Measurements from ENCODE around the gene IGFBP6. TPM values are rescaled to one million over a fixed set of nuclear protein-coding genes. Genes with fewer than 3 reads are reported as not detected.
"Not testable (repeated sequence)": the region's sequence is repeated elsewhere in the genome, so short reads cannot be mapped to it uniquely, and the experiment has no call there.

Gene IGFBP6
- total RNA-seq, 1 donor from 2014 or later: 112 TPM

GRCh38 chr12:53096089-53096741 lies 1.3 kb upstream of the IGFBP6 start:
- peak; percentile 92 for DNase-seq (ENCODE audit: low spot score)

GRCh38 chr12:53096759-53097158 lies 708 bp upstream of the IGFBP6 start:
- DNase-seq (ENCODE audit: low spot score): no peak

DNA sequence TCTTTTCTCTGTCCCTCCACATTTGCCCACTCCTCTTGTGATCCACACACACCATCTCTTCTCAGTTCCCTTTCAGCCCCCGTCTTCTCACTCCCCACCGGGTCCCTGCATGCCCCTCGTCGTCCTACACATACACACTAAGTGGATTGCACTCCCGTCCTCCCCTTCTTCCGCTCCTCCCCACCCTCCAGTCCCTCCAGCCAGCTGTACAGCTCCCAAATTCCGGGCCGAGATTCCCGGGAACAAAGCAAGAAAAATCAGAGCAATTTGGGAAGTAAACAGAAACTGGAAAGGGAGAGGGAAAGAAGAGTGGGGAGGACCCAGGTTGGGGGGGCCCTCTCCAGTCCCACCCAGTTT lies 282 bp upstream of the IGFBP6 start:
- peak; percentile 72 for DNase-seq (ENCODE audit: low spot score)

DNA sequence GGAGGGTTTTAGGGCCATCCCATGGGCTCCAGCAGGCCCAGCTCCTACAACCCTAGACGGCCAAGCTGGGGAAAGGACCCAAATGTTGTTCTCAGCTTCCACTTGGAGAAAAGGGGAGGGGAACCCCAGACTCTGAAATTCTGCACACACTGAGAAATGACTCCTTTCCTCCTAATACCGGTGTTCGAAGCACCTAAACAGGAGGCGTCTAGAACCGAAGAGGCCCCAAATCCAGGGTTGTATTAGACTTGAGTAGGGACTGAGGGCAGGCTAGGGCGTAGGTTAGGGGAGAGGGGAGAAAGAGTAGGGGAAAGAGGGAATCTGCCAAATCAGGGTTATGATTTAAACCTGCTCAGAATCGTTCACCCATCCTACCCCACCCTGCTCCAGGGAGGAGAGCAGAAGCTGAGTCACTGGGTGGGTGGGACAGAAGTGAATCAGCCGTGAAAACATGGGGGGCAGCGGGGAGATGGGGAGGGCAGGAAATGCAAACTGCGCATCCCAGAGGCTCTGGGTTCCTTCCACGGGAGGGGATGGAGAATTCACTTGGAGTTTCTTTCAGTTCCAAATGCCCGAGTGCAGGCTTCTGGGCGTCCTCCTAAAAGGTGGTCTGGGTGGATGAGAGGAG lies 1.0 kb downstream of the IGFBP6 start:
- peak; percentile 89 for DNase-seq (ENCODE audit: low spot score)

DNA sequence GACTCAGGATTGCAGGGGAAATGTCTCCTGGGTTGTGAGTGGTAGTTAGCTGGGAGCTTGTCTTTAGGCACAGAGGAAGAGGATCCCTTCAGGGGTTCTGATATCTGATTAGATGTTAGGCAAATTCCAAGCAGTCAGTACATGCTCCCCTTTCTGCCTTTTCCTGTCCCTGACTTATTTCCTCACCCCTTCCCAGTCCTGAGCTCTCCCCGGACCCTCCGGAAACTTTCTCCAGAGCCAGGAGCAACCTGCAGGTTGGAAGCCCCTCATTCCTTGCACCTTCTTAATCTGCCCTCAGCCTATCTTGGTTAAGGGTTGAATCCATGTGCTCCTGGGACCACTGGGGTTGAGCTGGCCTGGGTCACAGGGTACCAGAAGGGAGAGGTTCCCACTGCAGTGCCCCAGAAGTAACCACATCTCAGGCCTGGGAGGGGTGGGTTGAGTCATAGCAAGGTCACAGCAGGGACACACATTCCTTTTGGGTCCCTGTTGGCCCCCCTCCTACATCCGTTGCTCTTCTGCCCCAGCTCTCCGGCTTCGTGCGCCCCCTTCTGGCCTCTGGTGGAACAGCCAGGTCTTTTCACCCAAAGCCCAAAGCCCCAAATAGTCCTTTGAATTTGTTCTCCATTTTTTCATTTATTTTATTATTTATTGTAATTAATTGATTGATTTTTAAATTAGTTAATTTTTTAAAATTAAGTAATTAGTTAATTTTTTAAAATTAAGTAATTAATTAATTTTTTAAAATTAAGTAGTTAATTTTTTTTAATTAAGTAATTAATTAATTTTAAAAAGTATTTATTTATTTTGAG lies 1.8 kb downstream of the IGFBP6 start:
- peak; percentile 96 for DNase-seq (ENCODE audit: low spot score)

GRCh38 chr12:53100466-53101151 lies 3.1 kb downstream of the IGFBP6 start:
- no peak for DNase-seq (ENCODE audit: low spot score)

- DNase-seq (ENCODE audit: low spot score): no peak
These were observed 3.8 kb downstream of the IGFBP6 start for GRCh38 chr12:53101266-53101665.

- no peak for DNase-seq (ENCODE audit: low spot score)
These were observed 4.7 kb downstream of the IGFBP6 start for GRCh38 chr12:53101931-53102781.

GRCh38 chr12:53102883-53103807 lies 5.7 kb downstream of the IGFBP6 start, which contains the start of gene SOAT2:
SOAT2 (plus strand) TSS chr12:53103486; CDS start chr12:53103578, 92 bp downstream.
- DNase-seq (ENCODE audit: low spot score): no peak

- no peak for DNase-seq (ENCODE audit: low spot score)
These were observed 6.4 kb downstream of the IGFBP6 start for GRCh38 chr12:53103860-53104305.

GRCh38 chr12:53105256-53105655 lies 7.8 kb downstream of the IGFBP6 start:
- DNase-seq (ENCODE audit: low spot score): no peak

DNA sequence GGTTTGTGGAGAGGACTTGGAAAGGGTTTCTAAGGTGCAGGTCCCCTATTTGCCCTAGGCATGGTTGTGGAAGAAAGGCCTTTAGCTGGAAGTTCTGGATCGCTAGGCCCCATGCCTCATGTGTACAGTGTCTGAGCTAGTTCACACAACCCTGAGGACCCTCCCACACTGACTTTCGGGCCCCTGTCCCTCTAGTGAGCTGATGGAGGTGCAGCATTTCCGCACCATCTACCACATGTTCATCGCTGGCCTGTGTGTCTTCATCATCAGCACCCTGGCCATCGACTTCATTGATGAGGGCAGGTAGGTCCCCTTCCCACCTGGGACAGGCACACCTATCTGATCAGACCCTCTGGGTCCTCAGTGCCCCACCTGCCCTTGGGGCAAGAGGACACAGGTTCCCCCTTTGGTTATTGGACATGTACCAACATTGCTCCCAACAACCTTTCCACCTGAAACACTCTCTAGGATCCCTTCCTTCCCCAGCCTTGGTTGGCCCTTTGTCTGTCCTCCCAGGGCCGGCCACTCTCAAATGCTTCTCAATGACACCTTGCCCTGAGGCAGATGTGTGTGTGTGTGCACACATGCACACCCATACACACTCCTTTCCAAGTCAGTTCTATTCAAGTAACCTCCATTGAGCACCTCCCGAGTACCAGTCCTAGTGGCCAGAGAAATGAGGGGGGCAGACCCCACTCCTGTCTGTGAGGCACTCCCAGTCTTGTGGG lies 8.4 kb downstream of the IGFBP6 start:
- DNase-seq (ENCODE audit: low spot score): no peak

DNA sequence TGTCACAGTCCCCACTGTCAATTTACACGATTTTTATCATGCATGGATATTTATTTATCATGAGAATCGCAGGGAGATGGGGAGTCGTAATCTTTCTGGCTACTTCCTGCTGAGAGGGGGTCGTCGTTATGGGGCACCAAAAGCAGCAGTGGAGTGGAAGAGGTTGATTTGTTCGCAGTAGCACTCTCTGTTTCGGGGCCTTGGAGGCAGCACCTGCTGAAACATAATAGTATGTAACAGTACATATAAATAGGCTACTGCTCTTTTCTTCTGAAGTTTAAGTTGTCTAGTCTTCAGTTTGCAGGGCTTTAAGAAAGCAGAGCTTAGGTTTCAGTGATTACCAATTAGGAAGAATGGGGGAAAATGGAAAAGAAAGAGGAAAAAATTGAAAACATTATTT lies 9.7 kb downstream of the IGFBP6 start:
- no peak for DNase-seq (ENCODE audit: low spot score)

DNA sequence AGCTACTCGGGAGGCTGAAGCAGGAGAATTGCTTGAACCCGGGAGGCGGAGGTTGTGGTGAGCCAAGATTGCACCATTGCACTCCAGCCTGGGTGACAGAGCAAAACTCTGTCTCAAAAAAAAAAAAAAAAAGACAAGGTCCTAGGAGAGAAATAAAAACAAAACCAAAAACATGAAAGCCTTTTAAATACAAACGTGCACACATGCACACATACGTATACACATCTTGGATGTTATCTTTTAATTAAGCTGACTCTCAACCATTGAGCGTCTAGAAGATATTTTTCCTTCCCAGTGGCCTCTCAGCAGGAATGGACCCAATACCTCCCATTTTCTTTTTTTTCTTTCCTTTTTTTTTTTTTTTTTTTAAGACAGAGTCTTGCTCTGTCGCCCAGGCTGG lies 15.0 kb downstream of the IGFBP6 start:
- not testable (repeated sequence) for DNase-seq (ENCODE audit: low spot score)

GRCh38 chr12:53113136-53113705 lies 15.8 kb downstream of the IGFBP6 start:
- DNase-seq (ENCODE audit: low spot score): no peak

DNA sequence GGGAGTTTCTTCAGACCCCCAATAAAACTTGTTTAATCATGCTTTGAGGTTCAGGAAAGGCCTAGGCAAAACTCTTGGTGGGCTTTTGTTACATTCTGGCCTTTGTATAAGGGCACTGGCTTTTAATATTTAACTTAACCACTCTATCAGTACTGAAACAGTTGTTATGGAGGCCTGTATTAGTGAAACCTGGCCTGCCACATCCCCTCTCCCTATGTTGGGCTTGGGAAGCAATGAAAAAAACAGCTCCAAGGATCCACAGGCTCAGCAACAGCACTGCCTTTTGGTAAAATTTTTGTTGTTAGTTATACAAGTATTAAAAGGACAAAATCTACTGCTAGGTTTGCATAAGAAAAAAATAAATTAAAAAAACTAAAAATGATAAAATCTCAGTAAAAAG lies 16.5 kb downstream of the IGFBP6 start:
- DNase-seq (ENCODE audit: low spot score): no peak

DNA sequence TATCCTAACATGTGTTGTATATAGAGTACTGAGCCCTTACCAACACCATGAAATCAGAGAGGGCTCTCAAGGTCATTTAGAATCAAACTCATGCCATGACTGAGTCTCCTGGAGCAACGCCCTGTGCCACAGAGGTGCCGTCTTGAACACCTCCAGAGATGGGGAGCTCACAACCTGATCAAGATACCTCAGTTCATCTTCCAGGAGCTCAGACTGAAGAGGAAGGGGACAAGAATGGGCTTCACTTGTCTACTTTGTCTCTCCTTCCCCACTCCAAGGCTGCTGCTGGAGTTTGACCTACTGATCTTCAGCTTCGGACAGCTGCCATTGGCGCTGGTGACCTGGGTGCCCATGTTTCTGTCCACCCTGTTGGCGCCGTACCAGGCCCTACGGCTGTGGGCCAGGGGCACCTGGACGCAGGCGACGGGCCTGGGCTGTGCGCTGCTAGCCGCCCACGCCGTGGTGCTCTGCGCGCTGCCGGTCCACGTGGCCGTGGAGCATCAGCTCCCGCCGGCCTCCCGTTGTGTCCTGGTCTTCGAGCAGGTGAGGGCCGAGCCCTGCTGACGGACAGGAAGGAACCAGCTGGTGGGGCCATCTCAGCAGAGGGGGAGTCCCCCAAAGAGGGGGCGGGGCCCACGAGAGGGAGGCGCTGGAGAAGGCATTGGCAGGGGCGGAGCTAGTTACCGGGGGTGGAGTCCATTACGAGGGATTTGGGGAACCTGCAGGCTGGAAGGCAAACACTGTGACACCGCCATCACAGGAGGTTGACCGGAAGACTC lies 17.8 kb downstream of the IGFBP6 start:
- no peak for DNase-seq (ENCODE audit: low spot score)

All from umbilical cord (tissue), 2 donors.